Measurements from ENCODE around the gene VSTM2L. TPM values are rescaled to one million over a fixed set of nuclear protein-coding genes. Genes with fewer than 3 reads are reported as not detected.

VSTM2L gene
- total and polyA plus RNA-seq, 2 of the 13 experiments (the other 11 are each of a cell fraction or from before 2014, with no cell fraction given) = not detected

GRCh38 chr20:37920679-37921322, 17.9 kb downstream of the VSTM2L start:
- Histone ChIP-seq H3K4me1 (ENCODE audit: insufficient read depth, low read length) (peaks cover 14% of the 10 kb centered on the region), H3K4me2 (ENCODE audit: low read depth, low read length) (no peak overlapping the region), H3K36me3 (replicated peaks in 1 of 2; ENCODE audit: control insufficient read depth in 1 of 2, insufficient read depth in 2 of 2, low read length in 2 of 2) (no peaks in the 10 kb centered on the region), H3K27ac (ENCODE audit: extremely low read length, insufficient read depth, low read length) (no peak overlapping the region), H3K79me2 (ENCODE audit: insufficient read depth, low read length) (no peaks in the 10 kb centered on the region), H2AFZ (ENCODE audit: low read length) (no peak overlapping the region), H3K4me3 (replicated peaks in 1 of 3; ENCODE audit: insufficient read depth in 1 of 3, low read depth in 2 of 3, low read length in 3 of 3) (no peak overlapping the region), H4K20me1 (ENCODE audit: insufficient read depth, low read length) (no peaks in the 10 kb centered on the region), H3K27me3 (ENCODE audit: control insufficient read depth in 1 of 2, insufficient read depth in 2 of 2, low read length in 2 of 2) (peaks cover 9 to 68% of the 10 kb centered on the region in 2 experiments), H3K9me3 (ENCODE audit: low read length) (no peaks in the 10 kb centered on the region), H3K9ac (ENCODE audit: insufficient read depth, low read depth, low read length) (no peak overlapping the region)
- WGBS (ENCODE audit: low lambda C conversion rate) = 21% methylated on average over 1 of the region's 1 CpG
- TF ChIP-seq ZNF407 (CRISPR knock-in tag; IDR thresholded peaks at IDR 0.05; ENCODE audit: not compliant biosample characterization) = no peak
- no peak for TF ChIP-seq ZBTB7A (CRISPR knock-in tag; IDR thresholded peaks at IDR 0.05)
- ChIA-PET POLR2A (no interaction called here), CTCF (ENCODE audit: low intra/inter-chr PET ratio, low total read pairs) (no interaction called here)
- no peak for DNase-seq (ENCODE audit: low spot score)
- ATAC-seq = no peak
- BruUV-seq (replicated peaks) = no TSS peak
- in situ Hi-C loops (cut with HindIII; ENCODE audit: extremely low pct_ligation_motif_present, low pct_unique_long_range_greater_than_20kb) = no loop called here
- intact Hi-C loops (cut with micrococcal nuclease; ENCODE audit: unreplicated experiment) = no loop called here
- FAIRE-seq = no peak

Measured in HepG2 (cell line).